Upper lobe of right lung (tissue), 1 donor: ENCODE data around the gene PIK3CB. TPM values are rescaled to one million over a fixed set of nuclear protein-coding genes. Genes with fewer than 3 reads are reported as not detected.

ENCODE experiments used
- ATAC-seq: fragments of 200-7000 bp; cut with Tn5 transposase; one replicate; pipeline ENCODE4 v1.9.1; 2020; ENCODE audit warnings: mild to moderate bottlenecking, moderate library complexity
- DNase-seq: peaks from one replicate; pipeline ENCODE4 v3.0.0-alpha.2; 2020
- H3K27ac ChIP-seq: fragments of 200-600 bp; one replicate; pipeline ENCODE4 v1.8.0; 2022
- H3K27me3 ChIP-seq: fragments of 200-600 bp; one replicate; pipeline ENCODE4 v1.8.0; 2022; ENCODE audit warnings: mild to moderate bottlenecking
- H3K36me3 ChIP-seq: fragments of 200-600 bp; one replicate; pipeline ENCODE4 v1.8.0; 2022
- H3K4me1 ChIP-seq: fragments of 200-600 bp; one replicate; pipeline ENCODE4 v1.8.0; 2022
- H3K4me3 ChIP-seq: fragments of 200-600 bp; one replicate; pipeline ENCODE4 v1.8.0; 2022; ENCODE audit warnings: mild to moderate bottlenecking
- H3K9me3 ChIP-seq: fragments of 200-600 bp; one replicate; pipeline ENCODE4 v1.8.0; 2022
- CTCF ChIP-seq: fragments of 200-600 bp; IDR thresholded peaks from one replicate; pipeline ENCODE4 v1.8.0; 2022; ENCODE audit warnings: antibody characterized with exemption
- intact Hi-C: fragments of 100-400 bp; cut with DNase I; formaldehyde crosslinking; loops from one replicate; pipeline ENCODE4 v1.11.0; 2022
- total RNA-seq: library from RNA; stranded (reverse); fragmentation: NEBNext Ultra II Directional; extraction: Animal tissue kit (Norgen Biotek cat#: 25700); gene quantifications from one replicate; pipeline ENCODE4 v1.2.1, GENCODE V29; 2021
- donor health status: DM: no; HTN: yes; CAD: no; lungs with severe emphysema.

PIK3CB gene
- total RNA-seq, 1 donor from 2014 or later = 37.4 TPM

- ATAC-seq = no peak
- DNase-seq = no peak
- no peak overlapping the region for H3K4me3 ChIP-seq
Measured at GRCh38 chr3:138670407-138670806, 164.3 kb downstream of the PIK3CB start.

GRCh38 chr3:138668107-138668506 lies 166.6 kb downstream of the PIK3CB start:
- Histone ChIP-seq H3K4me1 (no peaks in the 10 kb centered on the region), H3K36me3 (peaks cover 38% of the 10 kb centered on the region), H3K27ac (no peak overlapping the region), H3K27me3 (no peaks in the 10 kb centered on the region), H3K9me3 (no peaks in the 10 kb centered on the region), H3K4me3 (no peak overlapping the region)
- no peak for TF ChIP-seq CTCF
- DNase-seq (no peak), ATAC-seq (no peak)
- intact Hi-C loops = no loop called here

More at GRCh38 chr3:138670407-138670806, 164.3 kb downstream of the PIK3CB start:
- H3K36me3 ChIP-seq = peaks cover 19% of the 10 kb centered on the region
- H3K4me1 ChIP-seq = no peaks in the 10 kb centered on the region
- H3K9me3 ChIP-seq = no peaks in the 10 kb centered on the region
- no peak for TF ChIP-seq CTCF
- H3K27me3 ChIP-seq = no peaks in the 10 kb centered on the region
- no peak overlapping the region for H3K27ac ChIP-seq
- intact Hi-C loops = no loop called here

GRCh38 chr3:138657508-138657907 lies 177.2 kb downstream of the PIK3CB start:
- Histone ChIP-seq H3K4me3 (no peak overlapping the region), H3K9me3 (no peaks in the 10 kb centered on the region), H3K27ac (no peak overlapping the region), H3K27me3 (no peaks in the 10 kb centered on the region), H3K4me1 (no peaks in the 10 kb centered on the region), H3K36me3 (peaks cover 48% of the 10 kb centered on the region)
- no peak for DNase-seq
- ATAC-seq = no peak
- intact Hi-C loops = no loop called here
- TF ChIP-seq CTCF = no peak

GRCh38 chr3:138653567-138653966 lies 181.2 kb downstream of the PIK3CB start:
- no peak overlapping the region for H3K27ac ChIP-seq
- H3K27me3 ChIP-seq = no peaks in the 10 kb centered on the region
- H3K4me1 ChIP-seq = no peaks in the 10 kb centered on the region
- H3K9me3 ChIP-seq = no peaks in the 10 kb centered on the region
- DNase-seq (no peak), ATAC-seq (no peak)
- peaks cover 61% of the 10 kb centered on the region for H3K36me3 ChIP-seq
- intact Hi-C loops = no loop called here
- no peak for TF ChIP-seq CTCF
- no peak overlapping the region for H3K4me3 ChIP-seq

- H3K27me3 ChIP-seq = no peaks in the 10 kb centered on the region
- H3K4me1 ChIP-seq = no peaks in the 10 kb centered on the region
- DNase-seq (no peak), ATAC-seq (no peak)
- intact Hi-C loops = no loop called here
- H3K4me3 ChIP-seq = no peak overlapping the region
- TF ChIP-seq CTCF = no peak
- H3K36me3 ChIP-seq = peaks cover 31% of the 10 kb centered on the region
- H3K27ac ChIP-seq = no peak overlapping the region
- H3K9me3 ChIP-seq = peaks cover 26% of the 10 kb centered on the region
Measured at GRCh38 chr3:138649134-138649533, 185.6 kb downstream of the PIK3CB start.

- peaks cover 20% of the 10 kb centered on the region for H3K36me3 ChIP-seq
- intact Hi-C loops = no loop called here
- TF ChIP-seq CTCF = no peak
- H3K4me3 ChIP-seq = no peak overlapping the region
- peaks cover 41% of the 10 kb centered on the region for H3K9me3 ChIP-seq
- H3K27ac ChIP-seq = no peak overlapping the region
- DNase-seq = no peak
- H3K27me3 ChIP-seq = no peaks in the 10 kb centered on the region
- H3K4me1 ChIP-seq = no peaks in the 10 kb centered on the region
- ATAC-seq = no peak
Measured at GRCh38 chr3:138646513-138646912, 188.2 kb downstream of the PIK3CB start.
